Ovary (tissue), 9 donors: Measurements from ENCODE around the gene RPL34. TPM values are rescaled to one million over a fixed set of nuclear protein-coding genes. Genes with fewer than 3 reads are reported as not detected.

Source experiments
- DNase-seq, 5 donors: peaks; one replicate each; pipeline ENCODE4 v3.0.0-alpha.2; 2019 to 2020
- H3K27ac ChIP-seq, 2 donors: fragments of 200-600 bp; one replicate each; pipeline versions ENCODE4 v1.5.1 to v1.8.0; 2019 to 2022
- H3K27me3 ChIP-seq: fragments of 200-600 bp; one replicate; pipeline ENCODE4 v1.8.0; 2022
- H3K36me3 ChIP-seq: fragments of 200-600 bp; sonication (generic); one replicate; pipeline ENCODE4 v1.5.1; 2019
- H3K4me1 ChIP-seq: one replicate; pipeline ENCODE4 v1.8.1; 2013; ENCODE audit warnings: mild to moderate bottlenecking, moderate library complexity; ENCODE audit not compliant: insufficient read depth
- H3K4me3 ChIP-seq: fragments of 200-600 bp; sonication (generic); one replicate; pipeline ENCODE4 v1.5.1; 2017
- H3K9me3 ChIP-seq, 2 donors: fragments of 200-600 bp in 1 of 2; sonication (generic) in 1 of 2; one replicate each; pipeline versions ENCODE4 v1.5.1 to v1.8.1; 2013 to 2019; ENCODE audit warnings: mild to moderate bottlenecking in 1 of 2, moderate library complexity in 1 of 2
- EP300 ChIP-seq: sonication (generic); formaldehyde crosslinking; IDR thresholded peaks from one replicate; pipeline ENCODE4 v1.6.1; 2017; ENCODE audit warnings: antibody characterized with exemption
- POLR2A ChIP-seq: fragments of 450-650 bp; IDR thresholded peaks from one replicate; pipeline ENCODE4 v1.6.1; 2017; ENCODE audit warnings: antibody characterized with exemption, mild to moderate bottlenecking, moderate library complexity
- WGBS, 3 donors: extraction: QIAGEN DNeasy Blood & Tissue Kit in 1 of 3; methylation state at CpG; one replicate each; pipeline versions ENCODE4 v1.1.5 to v1.1.7; 2013 to 2017; 5-methylcytosine and 5-hydroxymethylcytosine counted together
- intact Hi-C, 4 donors: fragments of 100-400 bp; cut with DNase I; formaldehyde crosslinking; loops; one replicate each; pipeline versions ENCODE4 v1.11.0 to v1.15.1; 2022 to 2023
- polyA plus RNA-seq, 2 donors: library from polyadenylated mRNA; stranded (reverse); fragments of 200-250 nt in 1 of 2; fragments of 350-450 nt in 1 of 2; fragmentation: Illumina TruSeq in 1 of 2; extraction: RNeasy Lipid Tissue Mini Kit (QIAGEN cat#74804) in 1 of 2; gene quantifications; one replicate each; pipeline ENCODE4 v1.2.3, GENCODE V29; 2013 to 2014
- small RNA-seq: library from RNA; depleted of rRNA; stranded (forward); fragments of <200 nt; gene quantifications from one replicate; pipeline ENCODE3, GENCODE V24; 2016
- total RNA-seq, 7 donors: library from RNA; depleted of rRNA in 2 of 7; stranded (reverse); fragments of >200 nt in 2 of 7; fragmentation: NEBNext Ultra II Directional in 3 of 7; extraction: Animal tissue kit (Norgen Biotek cat#: 25700) in 3 of 7; gene quantifications; one replicate each; pipeline versions ENCODE4 v1.1.0 to v1.2.4, GENCODE V29; 2016 to 2023
- TF ChIP-seq, protein P1 (sequence below), 3 donors: fragments of 450-650 bp in 2 of 3; fragments of 200-600 bp in 1 of 3; IDR thresholded peaks; one replicate each; pipeline versions ENCODE4 v1.5.1 to v1.8.0; 2016 to 2022; ENCODE audit warnings: antibody characterized with exemption in 3 of 3, mild to moderate bottlenecking in 1 of 3
- donor health status: DM: no; HTN: no; CAD: no; lungs with moderate emphysema.
- donor health status: DM: no; HTN: no; CAD: no.
- donor health status: Bipolar disorder and iron deficiency.
- donor health status: DM: yes; HTN: yes; CAD: no.
- donor health status: DM: no; HTN: no; CAD: no.
- donor health status: DM: yes; HTN: yes; CAD: no.

Gene RPL34
- total and polyA plus RNA-seq, 9 donors, result 2,196 to 9,736 (median 3,147) TPM

DNA sequence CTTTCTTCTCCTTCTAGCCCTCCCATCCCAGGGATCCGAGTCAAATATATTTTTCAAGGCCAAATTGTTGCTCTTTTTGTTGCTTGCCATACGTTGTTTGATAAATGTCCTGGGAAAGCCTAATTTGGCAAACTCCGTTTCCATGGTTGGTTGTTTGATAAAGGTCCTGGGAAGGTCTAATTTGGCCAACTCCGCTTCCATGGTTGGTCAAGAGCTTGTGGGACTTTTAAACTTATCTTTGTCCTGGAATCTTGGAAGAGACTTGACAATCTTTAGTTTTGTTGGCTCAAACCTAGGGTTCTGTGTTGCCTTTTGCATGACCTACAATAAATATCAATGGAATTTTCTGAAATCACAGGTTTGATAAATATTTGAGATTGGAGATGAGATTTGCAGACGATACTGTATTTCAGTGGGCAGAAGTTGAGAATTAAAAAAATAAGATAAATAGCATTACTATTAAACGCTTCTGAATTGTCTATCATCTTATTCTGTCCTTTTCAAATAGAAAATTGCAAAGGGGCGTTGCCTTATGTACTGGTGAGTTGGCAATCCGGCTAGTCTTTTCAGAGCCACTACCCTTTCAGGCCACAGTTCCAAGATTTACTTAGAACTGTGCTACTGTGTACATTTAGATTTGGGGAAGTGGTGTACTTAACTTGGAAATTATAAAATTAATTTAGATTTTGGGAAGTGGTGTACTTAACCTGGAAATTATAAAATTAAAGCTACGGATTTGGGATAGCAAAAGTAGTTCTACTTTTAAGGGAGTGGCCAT lies 30.8 kb downstream of the RPL34 start:
- Histone ChIP-seq H3K36me3 (no peaks in the 10 kb centered on the region), H3K27me3 (no peaks in the 10 kb centered on the region), H3K9me3 (no peaks in the 10 kb centered on the region), H3K4me1 (peaks cover 4% of the 10 kb centered on the region), H3K4me3 (peak overlapping the region; percentile 82), H3K27ac (peak overlapping the region in 1 of 2 donors; percentile 78)
- intact Hi-C loops, result loop anchor here in 1 of 4 donors (10.0 kb wide), 1 partner anchor 926 kb away; the partner anchor contains the start of gene PAPSS1
- no peak for DNase-seq
- TF ChIP-seq, protein P1, sequence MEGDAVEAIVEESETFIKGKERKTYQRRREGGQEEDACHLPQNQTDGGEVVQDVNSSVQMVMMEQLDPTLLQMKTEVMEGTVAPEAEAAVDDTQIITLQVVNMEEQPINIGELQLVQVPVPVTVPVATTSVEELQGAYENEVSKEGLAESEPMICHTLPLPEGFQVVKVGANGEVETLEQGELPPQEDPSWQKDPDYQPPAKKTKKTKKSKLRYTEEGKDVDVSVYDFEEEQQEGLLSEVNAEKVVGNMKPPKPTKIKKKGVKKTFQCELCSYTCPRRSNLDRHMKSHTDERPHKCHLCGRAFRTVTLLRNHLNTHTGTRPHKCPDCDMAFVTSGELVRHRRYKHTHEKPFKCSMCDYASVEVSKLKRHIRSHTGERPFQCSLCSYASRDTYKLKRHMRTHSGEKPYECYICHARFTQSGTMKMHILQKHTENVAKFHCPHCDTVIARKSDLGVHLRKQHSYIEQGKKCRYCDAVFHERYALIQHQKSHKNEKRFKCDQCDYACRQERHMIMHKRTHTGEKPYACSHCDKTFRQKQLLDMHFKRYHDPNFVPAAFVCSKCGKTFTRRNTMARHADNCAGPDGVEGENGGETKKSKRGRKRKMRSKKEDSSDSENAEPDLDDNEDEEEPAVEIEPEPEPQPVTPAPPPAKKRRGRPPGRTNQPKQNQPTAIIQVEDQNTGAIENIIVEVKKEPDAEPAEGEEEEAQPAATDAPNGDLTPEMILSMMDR (IDR thresholded peaks at IDR 0.05), result no peak
- TF ChIP-seq EP300 (no peak), POLR2A (no peak)
- 2 to 3% (median 2%) methylated on average over 9 of the region's 9 CpGs for WGBS, 3 donors

DNA sequence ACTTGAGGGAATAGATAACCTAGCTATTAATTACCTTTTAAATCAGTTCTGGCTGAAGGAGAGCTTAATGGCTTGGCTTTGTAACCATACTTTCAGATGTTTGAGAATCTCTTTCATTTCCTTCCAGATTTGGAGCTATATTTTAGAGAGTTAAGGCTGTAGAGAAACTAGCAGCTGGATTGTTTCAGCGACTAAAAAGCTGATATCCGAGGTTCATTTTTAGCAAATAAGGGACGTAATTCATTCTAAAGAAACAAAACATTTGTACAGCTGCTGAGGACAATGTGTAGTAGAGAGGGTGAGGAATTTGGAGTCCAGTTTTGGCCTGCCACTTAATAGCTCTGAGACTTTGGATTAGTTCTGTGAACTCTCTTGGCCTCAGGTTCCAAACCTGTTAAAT lies 42.3 kb downstream of the RPL34 start:
- H3K27me3 ChIP-seq, result no peaks in the 10 kb centered on the region
- 10 to 22% (median 13%) methylated on average over 3 of the region's 3 CpGs for WGBS, 3 donors
- no peaks in the 10 kb centered on the region for H3K36me3 ChIP-seq
- no peak overlapping the region for H3K27ac ChIP-seq
- H3K4me3 ChIP-seq, result no peak overlapping the region
- H3K4me1 ChIP-seq, result no peaks in the 10 kb centered on the region
- no peak for DNase-seq
- TF ChIP-seq EP300 (no peak), POLR2A (no peak)
- TF ChIP-seq, protein P1 (IDR thresholded peaks at IDR 0.05), result no peak
- no peaks in the 10 kb centered on the region for H3K9me3 ChIP-seq
- intact Hi-C loops, result no loop called here

DNA sequence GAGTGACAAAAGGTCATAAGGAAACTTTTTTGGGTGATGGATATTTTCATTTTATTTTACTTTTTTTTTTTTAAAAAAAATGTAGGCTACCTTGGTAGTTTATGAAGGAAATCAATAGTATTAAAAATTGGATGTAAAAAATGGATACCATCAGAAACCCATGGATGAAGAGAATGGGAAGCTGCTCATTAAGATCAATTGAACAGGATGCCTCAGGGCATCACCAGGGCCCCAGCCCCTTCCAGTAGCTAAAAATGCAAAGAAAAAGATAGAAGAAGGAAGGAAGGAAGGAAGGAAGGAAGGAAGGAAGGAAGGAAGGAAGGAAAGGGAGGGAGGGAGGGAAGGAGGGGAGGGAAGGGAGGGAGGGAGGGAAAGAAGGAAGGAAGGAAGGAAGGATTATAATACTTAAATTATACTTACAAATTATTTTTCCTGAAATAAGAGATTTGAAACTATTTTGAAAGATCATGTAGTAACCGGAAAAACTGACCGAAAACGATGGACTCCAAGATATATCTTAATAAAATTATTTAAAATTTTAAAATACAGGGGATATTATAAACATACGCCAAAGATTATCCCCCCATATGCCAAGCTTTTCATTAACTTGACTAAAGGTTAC lies 54.1 kb downstream of the RPL34 start:
- no peak overlapping the region for H3K27ac ChIP-seq
- WGBS, 3 donors, result 72% methylated on average over 4 of the region's 4 CpGs
- H3K9me3 ChIP-seq, result no peaks in the 10 kb centered on the region
- H3K36me3 ChIP-seq, result no peaks in the 10 kb centered on the region
- H3K27me3 ChIP-seq, result no peaks in the 10 kb centered on the region
- intact Hi-C loops, result no loop called here
- DNase-seq, result no peak
- H3K4me3 ChIP-seq, result no peak overlapping the region
- no peaks in the 10 kb centered on the region for H3K4me1 ChIP-seq
- TF ChIP-seq POLR2A, result no peak
- TF ChIP-seq EP300, result no peak

Small RNA genes within 50 kb of the gene (small RNA-seq; reads per million reads assigned to genes)
- gene RNU6-431P, result not detected

Other genes starting within 250 kb of the RPL34 start
- gene OSTC, start 30.0 kb downstream of the RPL34 start, total RNA-seq, result 10 to 100 TPM; 52.0 to 98.5 (median 67.1) TPM
- 100 to 1,000 TPM; 107 to 110 TPM for gene OSTC, start 30.0 kb downstream of the RPL34 start, polyA plus RNA-seq
- gene ETNPPL, start 142.5 kb downstream of the RPL34 start, total RNA-seq, result 1 to 10 TPM in 1 of 7 donors, under 1 TPM in 3, not detected in 3; 0.18 to 2.3 (median 0.36) TPM
- gene ETNPPL, start 142.5 kb downstream of the RPL34 start, polyA plus RNA-seq, result under 1 TPM; 0.05 to 0.32 TPM